Measurements from ENCODE around the gene PTN. TPM values are rescaled to one million over a fixed set of nuclear protein-coding genes. Genes with fewer than 3 reads are reported as not detected.

PTN gene
- total and polyA plus RNA-seq, 12 donors = 2.1 to 14.6 (median 5.5) TPM

DNA sequence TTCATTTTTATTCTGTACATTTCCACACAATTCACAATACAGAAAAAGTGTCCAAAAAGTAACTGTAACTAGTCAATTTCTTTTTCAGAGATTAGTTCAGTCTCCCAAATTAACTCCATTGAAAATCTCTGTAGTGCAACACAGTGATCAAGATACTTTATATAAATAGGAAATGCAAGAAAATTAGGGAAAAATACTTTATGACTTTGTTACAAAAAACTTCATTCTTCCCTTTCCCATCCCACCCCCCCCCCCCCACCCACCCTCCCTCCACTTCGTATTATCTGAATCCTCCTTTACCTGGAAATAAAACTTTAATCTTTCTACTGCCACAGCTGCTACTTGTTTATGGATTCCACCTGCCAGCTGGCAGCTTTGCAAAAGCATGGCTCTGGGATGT, 37.5 kb upstream of the PTN start:
- no peak for TF ChIP-seq POLR2A (IDR thresholded peaks at IDR 0.05)
- TF ChIP-seq, protein P1, sequence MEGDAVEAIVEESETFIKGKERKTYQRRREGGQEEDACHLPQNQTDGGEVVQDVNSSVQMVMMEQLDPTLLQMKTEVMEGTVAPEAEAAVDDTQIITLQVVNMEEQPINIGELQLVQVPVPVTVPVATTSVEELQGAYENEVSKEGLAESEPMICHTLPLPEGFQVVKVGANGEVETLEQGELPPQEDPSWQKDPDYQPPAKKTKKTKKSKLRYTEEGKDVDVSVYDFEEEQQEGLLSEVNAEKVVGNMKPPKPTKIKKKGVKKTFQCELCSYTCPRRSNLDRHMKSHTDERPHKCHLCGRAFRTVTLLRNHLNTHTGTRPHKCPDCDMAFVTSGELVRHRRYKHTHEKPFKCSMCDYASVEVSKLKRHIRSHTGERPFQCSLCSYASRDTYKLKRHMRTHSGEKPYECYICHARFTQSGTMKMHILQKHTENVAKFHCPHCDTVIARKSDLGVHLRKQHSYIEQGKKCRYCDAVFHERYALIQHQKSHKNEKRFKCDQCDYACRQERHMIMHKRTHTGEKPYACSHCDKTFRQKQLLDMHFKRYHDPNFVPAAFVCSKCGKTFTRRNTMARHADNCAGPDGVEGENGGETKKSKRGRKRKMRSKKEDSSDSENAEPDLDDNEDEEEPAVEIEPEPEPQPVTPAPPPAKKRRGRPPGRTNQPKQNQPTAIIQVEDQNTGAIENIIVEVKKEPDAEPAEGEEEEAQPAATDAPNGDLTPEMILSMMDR (IDR thresholded peaks at IDR 0.05) = no peak
- Histone ChIP-seq H3K9me3 (replicated peaks in 1 of 3) (no peaks in the 10 kb centered on the region), H3K4me1 (replicated peaks in 1 of 2) (no peaks in the 10 kb centered on the region), H3K27me3 (no peaks in the 10 kb centered on the region), H3K4me3 (no peak overlapping the region), H3K36me3 (replicated peaks in 1 of 2) (no peaks in the 10 kb centered on the region), H3K27ac (no peak overlapping the region)
- intact Hi-C loops (cut with DNase I) = no loop called here
- no peak for DNase-seq
- 58 to 74% (median 69%) methylated on average over 1 of the region's 1 CpG for WGBS, 4 donors

DNA sequence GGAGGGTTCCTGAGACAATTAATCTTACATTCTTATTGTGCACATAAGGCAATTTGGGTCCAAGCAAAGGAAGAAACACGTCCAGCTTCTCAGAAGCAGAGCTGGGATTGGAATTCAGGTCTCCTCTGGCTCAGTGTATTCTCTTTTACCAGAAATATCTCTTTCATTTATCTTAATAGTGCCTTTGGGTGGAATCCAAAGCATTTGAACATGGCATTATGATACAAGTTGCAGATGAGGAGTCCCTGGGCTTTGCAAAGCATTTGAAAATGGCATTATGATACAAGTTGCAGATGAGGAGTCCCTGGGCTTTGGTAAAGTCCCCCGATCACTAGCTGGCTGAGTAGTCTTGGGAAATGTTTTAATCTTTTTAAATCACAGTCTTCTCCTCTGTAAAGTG, 30.0 kb upstream of the PTN start:
- intact Hi-C loops (cut with DNase I) = no loop called here
- 57 to 71% (median 67%) methylated on average over 2 of the region's 2 CpGs for WGBS, 4 donors
- H3K27ac ChIP-seq = no peak overlapping the region
- H3K9me3 ChIP-seq (replicated peaks in 1 of 3) = no peaks in the 10 kb centered on the region
- TF ChIP-seq POLR2A (IDR thresholded peaks at IDR 0.05) = no peak
- TF ChIP-seq, protein P1 (IDR thresholded peaks at IDR 0.05) = no peak
- no peaks in the 10 kb centered on the region for H3K27me3 ChIP-seq
- no peaks in the 10 kb centered on the region for H3K4me1 ChIP-seq (replicated peaks in 1 of 2)
- H3K4me3 ChIP-seq = no peak overlapping the region
- no peaks in the 10 kb centered on the region for H3K36me3 ChIP-seq (replicated peaks in 1 of 2)
- no peak for DNase-seq

DNA sequence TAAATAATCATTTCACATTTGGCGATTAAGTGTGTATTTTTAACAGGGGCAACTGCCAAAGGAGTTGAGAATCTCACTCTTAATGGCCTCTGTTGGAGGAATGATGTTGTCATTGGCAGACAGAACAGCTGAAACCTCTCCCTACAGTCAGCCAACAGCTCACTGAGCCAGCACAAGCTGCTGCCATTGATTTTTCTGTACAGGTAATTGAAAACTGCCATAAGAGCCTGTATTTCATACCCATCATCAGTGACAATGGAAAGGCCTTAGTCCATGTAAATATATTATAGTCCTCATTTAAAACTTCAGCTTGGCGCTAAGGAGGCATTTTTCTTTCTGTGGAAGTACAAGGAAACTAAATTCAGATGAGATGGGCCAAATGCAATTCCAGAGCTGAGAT, 28.1 kb upstream of the PTN start:
- intact Hi-C loops (cut with DNase I) = no loop called here
- WGBS, 4 donors = 74 to 85% (median 78%) methylated on average over 2 of the region's 2 CpGs
- H3K4me3 ChIP-seq = no peak overlapping the region
- no peaks in the 10 kb centered on the region for H3K9me3 ChIP-seq (replicated peaks in 1 of 3)
- no peaks in the 10 kb centered on the region for H3K27me3 ChIP-seq
- no peak for TF ChIP-seq POLR2A (IDR thresholded peaks at IDR 0.05)
- DNase-seq = no peak
- no peaks in the 10 kb centered on the region for H3K4me1 ChIP-seq (replicated peaks in 1 of 2)
- no peak overlapping the region for H3K27ac ChIP-seq
- H3K36me3 ChIP-seq (replicated peaks in 1 of 2) = no peaks in the 10 kb centered on the region

DNA sequence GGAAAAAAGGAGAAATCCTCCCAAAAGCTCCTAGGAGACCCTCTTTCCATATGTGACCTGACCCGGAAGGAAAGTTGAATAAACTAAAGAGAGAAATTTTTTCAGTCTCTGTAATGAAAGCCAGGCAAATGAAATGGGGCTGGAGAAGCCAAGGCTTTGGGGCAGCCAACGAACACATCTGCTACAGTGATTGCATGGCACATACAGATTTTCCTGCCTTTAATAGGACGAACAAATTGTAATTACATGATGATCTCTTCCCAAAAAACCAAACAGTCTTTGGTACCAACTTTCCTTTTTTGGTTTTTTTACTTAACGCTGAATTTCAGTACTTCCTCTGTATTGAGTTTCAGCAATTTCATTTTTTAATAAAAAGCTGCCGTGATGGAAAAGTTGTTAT, 23.5 kb upstream of the PTN start:
- no peak overlapping the region for H3K27ac ChIP-seq
- WGBS, 4 donors = 77 to 88% (median 84%) methylated on average over 5 of the region's 5 CpGs
- H3K4me3 ChIP-seq = no peak overlapping the region
- intact Hi-C loops (cut with DNase I) = no loop called here
- no peaks in the 10 kb centered on the region for H3K27me3 ChIP-seq
- DNase-seq = no peak
- no peaks in the 10 kb centered on the region for H3K4me1 ChIP-seq (replicated peaks in 1 of 2)
- no peaks in the 10 kb centered on the region for H3K36me3 ChIP-seq (replicated peaks in 1 of 2)
- no peaks in the 10 kb centered on the region for H3K9me3 ChIP-seq (replicated peaks in 1 of 3)
- TF ChIP-seq, protein P1 (IDR thresholded peaks at IDR 0.05) = no peak
- TF ChIP-seq POLR2A (IDR thresholded peaks at IDR 0.05) = no peak

DNA sequence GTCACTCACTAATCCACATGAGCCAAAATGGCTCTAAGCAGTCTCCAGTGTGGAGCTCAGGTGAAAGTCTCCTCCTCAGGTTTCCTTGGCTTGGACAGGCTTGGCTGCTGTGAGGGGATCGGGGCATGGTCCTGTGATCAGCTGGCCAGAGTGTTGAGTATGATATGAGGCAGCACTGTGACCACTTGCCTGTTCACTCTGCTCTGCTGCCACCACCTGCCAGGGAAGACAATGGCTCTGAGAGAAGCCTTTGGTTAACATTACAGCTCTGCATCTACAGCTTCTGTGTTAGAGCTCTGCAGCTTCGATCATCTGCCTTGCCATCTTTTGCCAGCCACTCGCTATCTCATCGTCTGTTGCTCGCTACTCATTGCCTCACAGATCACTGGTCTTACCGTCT, 20.1 kb upstream of the PTN start:
- Histone ChIP-seq H3K36me3 (replicated peaks in 1 of 2) (no peaks in the 10 kb centered on the region), H3K27ac (no peak overlapping the region), H3K4me3 (no peak overlapping the region), H3K27me3 (no peaks in the 10 kb centered on the region), H3K4me1 (replicated peaks in 1 of 2) (no peaks in the 10 kb centered on the region), H3K9me3 (replicated peaks in 1 of 3) (no peaks in the 10 kb centered on the region)
- TF ChIP-seq, protein P1 (IDR thresholded peaks at IDR 0.05) = no peak
- no peak for TF ChIP-seq POLR2A (IDR thresholded peaks at IDR 0.05)
- intact Hi-C loops (cut with DNase I) = no loop called here
- WGBS, 4 donors = 89 to 96% (median 93%) methylated on average over 6 of the region's 6 CpGs
- no peak for DNase-seq

All from adrenal gland (tissue), 12 donors.